Ovary (tissue), 9 donors: ENCODE data around the gene NAGK. TPM values are rescaled to one million over a fixed set of nuclear protein-coding genes. Genes with fewer than 3 reads are reported as not detected.

Experiments
- DNase-seq, 5 donors: peaks; one replicate each; pipeline ENCODE4 v3.0.0-alpha.2; 2019 to 2020
- H3K27ac ChIP-seq, 2 donors: fragments of 200-600 bp; one replicate each; pipeline versions ENCODE4 v1.5.1 to v1.8.0; 2019 to 2022
- H3K27me3 ChIP-seq: fragments of 200-600 bp; one replicate; pipeline ENCODE4 v1.8.0; 2022
- H3K36me3 ChIP-seq: fragments of 200-600 bp; sonication (generic); one replicate; pipeline ENCODE4 v1.5.1; 2019
- H3K4me1 ChIP-seq: one replicate; pipeline ENCODE4 v1.8.1; 2013; ENCODE audit warnings: mild to moderate bottlenecking, moderate library complexity; ENCODE audit not compliant: insufficient read depth
- H3K4me3 ChIP-seq: fragments of 200-600 bp; sonication (generic); one replicate; pipeline ENCODE4 v1.5.1; 2017
- H3K9me3 ChIP-seq, 2 donors: fragments of 200-600 bp in 1 of 2; sonication (generic) in 1 of 2; one replicate each; pipeline versions ENCODE4 v1.5.1 to v1.8.1; 2013 to 2019; ENCODE audit warnings: mild to moderate bottlenecking in 1 of 2, moderate library complexity in 1 of 2
- EP300 ChIP-seq: sonication (generic); formaldehyde crosslinking; IDR thresholded peaks from one replicate; pipeline ENCODE4 v1.6.1; 2017; ENCODE audit warnings: antibody characterized with exemption
- POLR2A ChIP-seq: fragments of 450-650 bp; IDR thresholded peaks from one replicate; pipeline ENCODE4 v1.6.1; 2017; ENCODE audit warnings: antibody characterized with exemption, mild to moderate bottlenecking, moderate library complexity
- WGBS, 3 donors: extraction: QIAGEN DNeasy Blood & Tissue Kit in 1 of 3; methylation state at CpG; one replicate each; pipeline versions ENCODE4 v1.1.5 to v1.1.7; 2013 to 2017; 5-methylcytosine and 5-hydroxymethylcytosine counted together
- intact Hi-C, 4 donors: fragments of 100-400 bp; cut with DNase I; formaldehyde crosslinking; loops; one replicate each; pipeline versions ENCODE4 v1.11.0 to v1.15.1; 2022 to 2023
- polyA plus RNA-seq, 2 donors: library from polyadenylated mRNA; stranded (reverse); fragments of 200-250 nt in 1 of 2; fragments of 350-450 nt in 1 of 2; fragmentation: Illumina TruSeq in 1 of 2; extraction: RNeasy Lipid Tissue Mini Kit (QIAGEN cat#74804) in 1 of 2; gene quantifications; one replicate each; pipeline ENCODE4 v1.2.3, GENCODE V29; 2013 to 2014
- total RNA-seq, 7 donors: library from RNA; depleted of rRNA in 2 of 7; stranded (reverse); fragments of >200 nt in 2 of 7; fragmentation: NEBNext Ultra II Directional in 3 of 7; extraction: Animal tissue kit (Norgen Biotek cat#: 25700) in 3 of 7; gene quantifications; one replicate each; pipeline versions ENCODE4 v1.1.0 to v1.2.4, GENCODE V29; 2016 to 2023
- TF ChIP-seq, protein P1 (sequence below), 3 donors: fragments of 450-650 bp in 2 of 3; fragments of 200-600 bp in 1 of 3; IDR thresholded peaks; one replicate each; pipeline versions ENCODE4 v1.5.1 to v1.8.0; 2016 to 2022; ENCODE audit warnings: antibody characterized with exemption in 3 of 3, mild to moderate bottlenecking in 1 of 3
- donor health status: DM: no; HTN: no; CAD: no; lungs with moderate emphysema.
- donor health status: DM: no; HTN: no; CAD: no.
- donor health status: Bipolar disorder and iron deficiency.
- donor health status: DM: yes; HTN: yes; CAD: no.
- donor health status: DM: no; HTN: no; CAD: no.
- donor health status: DM: yes; HTN: yes; CAD: no.

Gene NAGK
- total and polyA plus RNA-seq, 9 donors, result 57.7 to 94.6 (median 78.5) TPM

GRCh38 chr2:71060211-71060610, 8.2 kb upstream of the NAGK start:
- no peak for DNase-seq
- no peaks in the 10 kb centered on the region for H3K9me3 ChIP-seq
- WGBS, 3 donors, result 61 to 72% (median 68%) methylated on average over 2 of the region's 2 CpGs
- TF ChIP-seq EP300, result no peak
- TF ChIP-seq, protein P1, sequence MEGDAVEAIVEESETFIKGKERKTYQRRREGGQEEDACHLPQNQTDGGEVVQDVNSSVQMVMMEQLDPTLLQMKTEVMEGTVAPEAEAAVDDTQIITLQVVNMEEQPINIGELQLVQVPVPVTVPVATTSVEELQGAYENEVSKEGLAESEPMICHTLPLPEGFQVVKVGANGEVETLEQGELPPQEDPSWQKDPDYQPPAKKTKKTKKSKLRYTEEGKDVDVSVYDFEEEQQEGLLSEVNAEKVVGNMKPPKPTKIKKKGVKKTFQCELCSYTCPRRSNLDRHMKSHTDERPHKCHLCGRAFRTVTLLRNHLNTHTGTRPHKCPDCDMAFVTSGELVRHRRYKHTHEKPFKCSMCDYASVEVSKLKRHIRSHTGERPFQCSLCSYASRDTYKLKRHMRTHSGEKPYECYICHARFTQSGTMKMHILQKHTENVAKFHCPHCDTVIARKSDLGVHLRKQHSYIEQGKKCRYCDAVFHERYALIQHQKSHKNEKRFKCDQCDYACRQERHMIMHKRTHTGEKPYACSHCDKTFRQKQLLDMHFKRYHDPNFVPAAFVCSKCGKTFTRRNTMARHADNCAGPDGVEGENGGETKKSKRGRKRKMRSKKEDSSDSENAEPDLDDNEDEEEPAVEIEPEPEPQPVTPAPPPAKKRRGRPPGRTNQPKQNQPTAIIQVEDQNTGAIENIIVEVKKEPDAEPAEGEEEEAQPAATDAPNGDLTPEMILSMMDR (IDR thresholded peaks at IDR 0.05), result no peak
- no peak for TF ChIP-seq POLR2A
- H3K4me3 ChIP-seq, result no peak overlapping the region
- no peaks in the 10 kb centered on the region for H3K27me3 ChIP-seq
- H3K36me3 ChIP-seq, result no peaks in the 10 kb centered on the region
- intact Hi-C loops, result no loop called here
- no peak overlapping the region for H3K27ac ChIP-seq
- H3K4me1 ChIP-seq, result no peaks in the 10 kb centered on the region

DNA sequence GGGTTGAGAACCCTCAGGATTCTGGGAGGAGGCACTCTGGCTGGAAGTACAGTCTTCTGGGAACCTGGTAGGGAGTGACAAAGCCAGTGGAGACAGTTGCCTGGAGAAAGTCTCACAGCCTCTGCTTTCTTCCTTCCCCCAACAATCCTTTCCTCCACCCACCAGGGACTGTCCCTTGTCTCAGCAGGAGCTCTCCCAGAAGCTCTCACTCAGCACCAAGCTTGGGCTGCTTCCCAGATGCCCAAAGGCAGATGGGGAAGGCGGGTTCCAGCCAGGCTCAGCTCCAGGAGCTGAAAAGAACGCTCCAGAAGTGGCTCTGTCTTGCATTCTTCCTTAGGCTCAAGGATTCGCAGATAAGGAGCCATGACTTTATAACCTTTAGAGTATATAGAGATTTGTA, 7.6 kb upstream of the NAGK start:
- TF ChIP-seq, protein P1 (IDR thresholded peaks at IDR 0.05), result no peak
- TF ChIP-seq POLR2A, result no peak
- TF ChIP-seq EP300, result no peak
- WGBS, 3 donors, result 59 to 74% (median 63%) methylated on average over 3 of the region's 3 CpGs
- no peaks in the 10 kb centered on the region for H3K4me1 ChIP-seq
- H3K27ac ChIP-seq, result no peak overlapping the region
- intact Hi-C loops, result no loop called here
- H3K27me3 ChIP-seq, result no peaks in the 10 kb centered on the region
- no peaks in the 10 kb centered on the region for H3K36me3 ChIP-seq
- no peak for DNase-seq
- no peaks in the 10 kb centered on the region for H3K9me3 ChIP-seq
- no peak overlapping the region for H3K4me3 ChIP-seq

GRCh38 chr2:71063216-71063615, 5.2 kb upstream of the NAGK start:
- no peaks in the 10 kb centered on the region for H3K36me3 ChIP-seq
- H3K27ac ChIP-seq, result no peak overlapping the region
- WGBS, 3 donors, result 56 to 71% (median 69%) methylated on average over 1 of the region's 1 CpG
- no peak overlapping the region for H3K4me3 ChIP-seq
- intact Hi-C loops, result no loop called here
- no peak for DNase-seq
- no peaks in the 10 kb centered on the region for H3K9me3 ChIP-seq
- no peaks in the 10 kb centered on the region for H3K27me3 ChIP-seq
- H3K4me1 ChIP-seq, result no peaks in the 10 kb centered on the region
- no peak for TF ChIP-seq EP300

GRCh38 chr2:71064110-71064611, 4.3 kb upstream of the NAGK start:
- no peak overlapping the region for H3K4me3 ChIP-seq

More at GRCh38 chr2:71064110-71064611, 4.3 kb upstream of the NAGK start:
- Histone ChIP-seq H3K27me3 (no peaks in the 10 kb centered on the region), H3K4me1 (no peaks in the 10 kb centered on the region), H3K36me3 (no peaks in the 10 kb centered on the region), H3K9me3 (no peaks in the 10 kb centered on the region), H3K27ac (no peak overlapping the region)
- DNase-seq, result no peak
- 53 to 64% (median 55%) methylated on average over 9 of the region's 9 CpGs for WGBS, 3 donors
- intact Hi-C loops, result no loop called here
- TF ChIP-seq POLR2A (no peak), EP300 (no peak)
- TF ChIP-seq, protein P1 (IDR thresholded peaks at IDR 0.05), result no peak
